CD1c-positive myeloid dendritic cell (primary cell): ENCODE measurements around the gene PMF1.

ENCODE experiments used
- DNase-seq: peaks from one replicate; pipeline ENCODE4 v3.0.0-alpha.2; 2016; ENCODE audit errors: extremely low spot score

Gene PMF1

DNA sequence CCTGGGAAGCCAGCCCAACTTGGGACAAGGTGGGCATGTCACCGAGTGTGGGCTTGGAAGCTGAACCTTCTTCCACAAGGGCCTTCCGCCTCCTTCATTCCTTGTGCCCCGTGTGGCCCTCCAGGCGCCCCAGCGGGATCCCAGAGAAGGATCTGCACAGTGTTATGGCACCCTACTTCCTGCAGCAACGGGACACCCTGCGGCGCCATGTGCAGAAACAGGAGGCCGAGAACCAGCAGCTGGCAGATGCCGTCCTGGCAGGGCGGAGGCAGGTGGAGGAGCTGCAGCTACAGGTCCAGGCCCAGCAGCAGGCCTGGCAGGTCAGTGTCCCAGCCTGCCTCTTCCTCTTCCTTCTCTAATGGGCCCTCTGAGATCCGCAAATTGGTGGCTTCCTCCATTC is 23.4 kb downstream of the PMF1 start:
- no peak for DNase-seq

DNA sequence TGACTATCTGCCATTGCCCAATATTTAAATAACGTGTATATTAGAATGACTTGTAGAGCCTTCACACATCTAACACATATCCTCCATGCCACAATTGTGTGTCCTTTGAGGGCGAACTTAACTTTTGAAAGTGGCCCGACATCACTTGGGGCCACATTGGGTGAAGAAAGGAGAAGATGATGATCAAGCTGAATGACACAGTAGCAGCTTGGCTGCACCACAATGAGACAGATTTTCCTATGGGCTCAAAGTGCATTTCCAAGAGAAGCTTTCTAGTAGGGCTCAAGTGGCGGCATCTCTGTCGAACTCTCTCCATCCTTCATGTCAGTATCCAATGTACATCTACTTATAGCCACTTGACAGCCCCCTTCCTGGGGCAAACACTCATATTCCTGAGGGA is 25.4 kb downstream of the PMF1 start:
- DNase-seq: no peak

- peak; percentile 21 for DNase-seq
These were observed 28.6 kb downstream of the PMF1 start for GRCh38 chr1:156241311-156241811.

DNA sequence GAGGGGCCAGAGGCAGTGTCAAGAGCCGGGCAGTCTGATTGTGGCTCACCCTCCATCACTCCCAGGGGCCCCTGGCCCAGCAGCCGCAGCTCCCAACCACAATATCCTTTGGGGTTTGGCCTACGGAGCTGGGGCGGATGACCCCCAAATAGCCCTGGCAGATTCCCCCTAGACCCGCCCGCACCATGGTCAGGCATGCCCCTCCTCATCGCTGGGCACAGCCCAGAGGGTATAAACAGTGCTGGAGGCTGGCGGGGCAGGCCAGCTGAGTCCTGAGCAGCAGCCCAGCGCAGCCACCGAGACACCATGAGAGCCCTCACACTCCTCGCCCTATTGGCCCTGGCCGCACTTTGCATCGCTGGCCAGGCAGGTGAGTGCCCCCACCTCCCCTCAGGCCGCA is 29.1 kb downstream of the PMF1 start, which contains the start of gene BGLAP:
Gene BGLAP (plus strand): TSS at position 259 of the 400 bp plus-strand sequence. CDS start 48 bp downstream, at position 307.
- DNase-seq: no peak

DNA sequence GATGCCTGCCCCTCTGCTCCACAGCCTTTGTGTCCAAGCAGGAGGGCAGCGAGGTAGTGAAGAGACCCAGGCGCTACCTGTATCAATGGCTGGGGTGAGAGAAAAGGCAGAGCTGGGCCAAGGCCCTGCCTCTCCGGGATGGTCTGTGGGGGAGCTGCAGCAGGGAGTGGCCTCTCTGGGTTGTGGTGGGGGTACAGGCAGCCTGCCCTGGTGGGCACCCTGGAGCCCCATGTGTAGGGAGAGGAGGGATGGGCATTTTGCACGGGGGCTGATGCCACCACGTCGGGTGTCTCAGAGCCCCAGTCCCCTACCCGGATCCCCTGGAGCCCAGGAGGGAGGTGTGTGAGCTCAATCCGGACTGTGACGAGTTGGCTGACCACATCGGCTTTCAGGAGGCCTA is 29.9 kb downstream of the PMF1 start:
- DNase-seq: no peak

DNA sequence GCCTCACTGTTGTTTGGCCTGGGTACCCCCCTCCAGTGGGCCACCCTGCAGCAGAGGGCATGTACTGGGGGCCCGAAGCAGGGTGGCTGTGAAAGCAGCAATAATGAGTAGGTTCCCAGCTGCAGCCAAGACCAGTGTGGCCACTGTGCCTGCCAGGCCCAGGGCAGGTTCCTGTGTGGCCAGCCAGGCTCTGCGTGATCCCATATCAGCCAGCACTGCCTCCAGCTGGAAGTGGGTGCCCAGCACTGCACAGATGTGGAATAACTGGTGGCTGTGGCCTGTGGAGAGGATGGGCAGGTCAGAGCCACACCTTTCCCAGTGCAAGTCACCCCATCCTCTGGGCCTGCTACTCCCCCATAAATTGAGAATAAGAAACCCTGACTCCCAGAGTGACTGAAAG is 31.3 kb downstream of the PMF1 start:
- no peak for DNase-seq

GRCh38 chr1:156244712-156245111 is 31.9 kb downstream of the PMF1 start:
- no peak for DNase-seq

- DNase-seq: peak; percentile 28
These were observed 32.8 kb downstream of the PMF1 start for GRCh38 chr1:156245451-156246232.

GRCh38 chr1:156246241-156246780 is 33.5 kb downstream of the PMF1 start:
- DNase-seq: no peak

DNA sequence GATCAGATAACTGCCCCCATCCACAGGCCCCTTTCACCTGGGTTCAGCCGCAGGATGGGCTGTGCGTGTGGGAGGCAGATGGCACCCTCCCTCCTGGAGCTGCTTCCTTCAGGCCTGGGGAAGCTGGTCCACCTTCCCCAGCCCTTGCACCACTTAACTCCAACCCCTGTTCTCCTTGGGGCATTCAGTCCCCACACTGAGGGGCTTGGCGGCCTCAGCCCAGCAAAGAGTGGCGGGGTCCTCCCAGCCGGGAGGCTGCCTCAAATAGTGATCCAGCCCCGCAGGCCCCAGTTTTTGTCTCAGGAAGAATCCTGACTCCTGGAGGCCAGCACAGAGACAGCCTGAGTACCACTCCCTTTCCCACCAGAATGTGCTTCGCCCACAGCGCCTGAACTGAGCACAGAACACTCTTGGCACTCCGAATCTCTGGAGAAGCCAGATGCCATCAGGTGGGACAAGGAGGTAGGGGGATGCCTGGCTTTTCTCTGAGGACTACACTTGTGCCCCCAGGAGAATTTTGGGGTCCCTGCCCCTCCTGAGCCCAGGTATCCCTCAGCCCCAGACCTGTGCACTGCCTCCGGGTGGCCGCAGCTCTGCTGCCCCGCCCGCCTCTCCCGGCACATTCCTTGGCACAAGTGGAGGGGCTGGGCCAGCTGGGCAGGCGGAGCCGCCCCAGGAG is 34.1 kb downstream of the PMF1 start:
- DNase-seq: no peak

GRCh38 chr1:156247460-156248322 is 34.9 kb downstream of the PMF1 start, which contains the start of gene PAQR6:
Gene PAQR6, minus strand, starts transcription at chr1:156248056. Its CDS starts 1,325 bp downstream, at chr1:156246731.
- DNase-seq: no peak

DNA sequence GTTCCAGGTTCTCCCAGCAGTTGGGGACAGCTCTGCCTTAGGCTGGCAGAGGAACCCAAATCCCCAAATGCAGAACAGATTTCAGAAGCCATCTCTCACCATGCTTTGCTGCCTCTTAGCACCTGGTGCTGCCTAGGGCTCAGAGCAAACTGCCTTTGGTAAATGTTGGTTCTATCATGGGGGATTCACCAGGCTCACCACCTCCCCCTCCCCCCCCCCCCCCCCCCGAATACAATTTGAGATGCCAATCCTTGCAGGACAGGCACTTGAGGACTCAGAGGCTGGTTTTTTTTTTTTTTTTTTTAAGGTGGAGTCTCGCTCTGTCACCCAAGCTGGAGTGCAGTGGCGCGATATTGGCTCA is 35.5 kb downstream of the PMF1 start:
- DNase-seq: no peak

GRCh38 chr1:156249593-156249992 is 36.8 kb downstream of the PMF1 start:
- no peak for DNase-seq

DNA sequence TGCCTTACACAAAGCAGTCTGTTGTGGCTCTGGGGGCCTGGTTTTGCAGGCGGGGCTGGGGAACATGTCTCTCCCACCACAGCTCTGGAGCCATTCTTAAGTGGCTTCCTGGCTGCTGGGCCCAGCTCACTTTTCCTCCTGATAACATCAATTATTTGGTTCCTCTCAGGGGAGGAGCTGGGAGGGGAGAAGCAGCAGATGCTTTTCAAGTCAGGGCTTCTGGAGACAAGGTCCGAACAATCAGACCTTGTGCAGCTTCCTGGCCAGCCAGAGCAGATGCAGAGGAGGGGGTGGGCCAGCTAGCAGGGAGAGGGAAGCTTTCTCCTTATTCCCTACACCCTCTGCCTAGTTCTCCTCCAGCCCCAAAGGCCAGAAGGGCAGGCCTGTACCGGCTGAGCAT is 38.7 kb downstream of the PMF1 start:
- DNase-seq: no peak

DNA sequence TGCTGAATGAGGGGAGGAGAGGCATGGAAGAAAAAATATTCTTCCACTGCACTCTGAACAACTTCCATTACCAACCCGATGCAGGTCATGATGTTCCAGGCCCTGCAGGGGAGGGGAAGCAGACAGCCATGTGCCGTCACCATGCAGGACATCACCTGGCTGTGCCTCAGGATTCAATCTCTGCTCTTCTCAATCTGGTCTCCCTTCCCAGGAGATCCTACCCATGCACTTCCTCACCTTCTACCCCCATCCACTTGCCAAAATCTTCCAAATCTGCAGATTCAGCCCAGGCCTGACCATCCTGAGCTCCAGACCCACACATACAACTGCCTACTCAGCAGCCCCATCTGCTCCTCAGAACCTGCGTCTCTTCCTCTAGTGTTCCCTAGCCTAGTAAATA is 40.8 kb downstream of the PMF1 start:
- no peak for DNase-seq

GRCh38 chr1:156257711-156258110 is 44.9 kb downstream of the PMF1 start:
- DNase-seq: no peak

GRCh38 chr1:156258859-156259258 is 46.1 kb downstream of the PMF1 start:
- DNase-seq: no peak

- no peak for DNase-seq
These were observed 47.0 kb downstream of the PMF1 start for GRCh38 chr1:156259805-156260204.

- DNase-seq: no peak
These were observed 48.1 kb downstream of the PMF1 start for GRCh38 chr1:156260896-156261295.

GRCh38 chr1:156262461-156263287 is 49.9 kb downstream of the PMF1 start:
- no peak for DNase-seq

GRCh38 chr1:156263288-156263655 is 50.5 kb downstream of the PMF1 start:
- no peak for DNase-seq
